Keratinocyte (primary cell): ENCODE data around the gene ACVR1B.

Source experiments
- CTCF ChIP-seq, 3 experiments: IDR thresholded peaks in 1 of 3; conservative IDR thresholded peaks in 1 of 3; optimal IDR thresholded peaks in 1 of 3; 2 replicates in 2 of 3; 3 replicates in 1 of 3; pipeline versions ENCODE3 to v1.5.1; 2011; ENCODE audit warnings: low read length in 3 of 3, mild to moderate bottlenecking in 3 of 3, moderate library complexity in 2 of 3, control low read depth in 1 of 3, inconsistent platforms in 1 of 3; ENCODE audit not compliant: insufficient read depth in 2 of 3; ENCODE audit errors: extremely low read depth in 1 of 3
- EZH2 ChIP-seq: IDR thresholded peaks from one replicate; pipeline ENCODE4 v1.6.1; 2012; ENCODE audit warnings: inconsistent platforms, mild to moderate bottlenecking, low read length, moderate library complexity

- TF ChIP-seq CTCF (optimal IDR thresholded peaks at IDR 0.05 in 1 of 3, IDR thresholded peaks at IDR 0.05 in 1 of 3, conservative IDR thresholded peaks at IDR 0.05 in 1 of 3; ENCODE audit: extremely low read depth in 1 of 3, insufficient read depth in 2 of 3, low read length in 3 of 3): no peak
- no peak for TF ChIP-seq EZH2
These were observed 78.2 kb downstream of the ACVR1B start for GRCh38 chr12:52029685-52030084.
